NCI-H748 treated with DMSO at 0.1 percent for 48 hours (cell line): ENCODE data around the gene SPECC1.
A peak's percentile ranks its signal among the peaks of the same experiment; 100 is the strongest.
"Not testable (repeated sequence)": the region's sequence is repeated elsewhere in the genome, so short reads cannot be mapped to it uniquely, and the experiment has no call there.

Source experiments
- DNase-seq: peaks from one replicate; lab custom pipeline; 2025; lab: John Stamatoyannopoulos, UW

SPECC1 gene, protein sequence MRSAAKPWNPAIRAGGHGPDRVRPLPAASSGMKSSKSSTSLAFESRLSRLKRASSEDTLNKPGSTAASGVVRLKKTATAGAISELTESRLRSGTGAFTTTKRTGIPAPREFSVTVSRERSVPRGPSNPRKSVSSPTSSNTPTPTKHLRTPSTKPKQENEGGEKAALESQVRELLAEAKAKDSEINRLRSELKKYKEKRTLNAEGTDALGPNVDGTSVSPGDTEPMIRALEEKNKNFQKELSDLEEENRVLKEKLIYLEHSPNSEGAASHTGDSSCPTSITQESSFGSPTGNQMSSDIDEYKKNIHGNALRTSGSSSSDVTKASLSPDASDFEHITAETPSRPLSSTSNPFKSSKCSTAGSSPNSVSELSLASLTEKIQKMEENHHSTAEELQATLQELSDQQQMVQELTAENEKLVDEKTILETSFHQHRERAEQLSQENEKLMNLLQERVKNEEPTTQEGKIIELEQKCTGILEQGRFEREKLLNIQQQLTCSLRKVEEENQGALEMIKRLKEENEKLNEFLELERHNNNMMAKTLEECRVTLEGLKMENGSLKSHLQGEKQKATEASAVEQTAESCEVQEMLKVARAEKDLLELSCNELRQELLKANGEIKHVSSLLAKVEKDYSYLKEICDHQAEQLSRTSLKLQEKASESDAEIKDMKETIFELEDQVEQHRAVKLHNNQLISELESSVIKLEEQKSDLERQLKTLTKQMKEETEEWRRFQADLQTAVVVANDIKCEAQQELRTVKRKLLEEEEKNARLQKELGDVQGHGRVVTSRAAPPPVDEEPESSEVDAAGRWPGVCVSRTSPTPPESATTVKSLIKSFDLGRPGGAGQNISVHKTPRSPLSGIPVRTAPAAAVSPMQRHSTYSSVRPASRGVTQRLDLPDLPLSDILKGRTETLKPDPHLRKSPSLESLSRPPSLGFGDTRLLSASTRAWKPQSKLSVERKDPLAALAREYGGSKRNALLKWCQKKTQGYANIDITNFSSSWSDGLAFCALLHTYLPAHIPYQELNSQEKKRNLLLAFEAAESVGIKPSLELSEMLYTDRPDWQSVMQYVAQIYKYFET

DNA sequence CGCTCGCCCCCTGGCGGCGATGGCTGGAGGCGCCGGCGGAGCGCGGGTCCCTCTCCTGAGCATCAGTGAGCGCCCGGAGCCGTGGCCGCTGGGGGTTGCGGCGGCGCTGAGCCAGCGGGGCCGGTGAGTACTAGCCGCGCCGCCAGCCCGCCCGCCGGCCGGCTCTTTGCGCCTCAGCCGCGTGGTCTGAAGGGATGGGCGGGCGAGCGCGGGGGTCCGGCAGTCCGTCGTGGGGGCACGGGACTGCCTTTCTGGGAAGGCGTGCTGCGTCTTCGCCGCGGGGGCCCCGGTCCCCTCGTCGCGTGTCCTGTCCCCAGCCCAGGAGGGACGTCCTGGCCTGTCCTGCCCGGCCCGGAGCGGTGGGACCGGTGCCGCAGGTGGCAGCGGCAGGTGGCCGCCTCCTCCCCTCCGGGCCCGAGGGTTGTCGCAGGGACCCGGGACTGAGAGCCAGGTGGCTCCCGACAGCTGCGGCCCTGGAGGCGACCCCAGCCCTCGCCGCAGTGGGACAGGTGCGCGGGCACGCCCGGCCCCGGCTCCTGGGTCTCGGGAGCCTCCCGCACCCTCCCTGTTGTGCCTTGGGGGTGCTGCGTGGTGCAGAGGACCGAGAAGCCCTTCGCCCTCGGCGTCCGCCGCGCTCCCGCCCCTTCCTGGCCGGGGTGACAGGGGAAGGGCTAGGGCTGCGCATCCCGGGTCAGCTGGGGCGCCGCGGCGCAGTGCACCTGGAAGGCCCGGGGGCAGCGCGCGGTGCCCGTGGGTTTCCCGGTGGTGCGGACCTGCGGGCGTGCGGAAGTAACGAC, at the start of gene SPECC1:
Gene SPECC1, plus strand, starts transcription at position 58 of the 797 bp plus-strand sequence. CDS start 87,293 bp downstream, outside the sequence.
- DNase-seq: peak; percentile 89

DNA sequence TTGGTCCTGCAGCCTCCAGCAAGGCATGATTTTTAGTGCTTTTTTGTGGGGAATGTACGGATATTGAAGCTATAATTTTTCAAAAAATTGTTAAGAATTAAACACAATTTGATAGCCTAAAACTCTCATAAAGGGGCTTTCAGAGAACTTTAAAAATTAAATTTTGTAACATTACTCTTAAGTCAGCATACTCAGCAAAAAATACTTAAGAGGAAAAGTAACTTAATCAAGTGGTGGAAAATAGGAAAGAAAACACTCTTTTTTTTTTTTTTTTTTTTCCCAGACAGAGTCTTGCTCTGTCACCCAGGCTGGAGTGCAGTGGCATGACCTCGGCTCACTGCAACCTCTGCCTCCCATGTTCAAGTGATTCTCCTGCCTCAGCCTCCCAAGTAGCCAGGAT, 46.2 kb upstream of the SPECC1 start:
- DNase-seq: not testable (repeated sequence)

DNA sequence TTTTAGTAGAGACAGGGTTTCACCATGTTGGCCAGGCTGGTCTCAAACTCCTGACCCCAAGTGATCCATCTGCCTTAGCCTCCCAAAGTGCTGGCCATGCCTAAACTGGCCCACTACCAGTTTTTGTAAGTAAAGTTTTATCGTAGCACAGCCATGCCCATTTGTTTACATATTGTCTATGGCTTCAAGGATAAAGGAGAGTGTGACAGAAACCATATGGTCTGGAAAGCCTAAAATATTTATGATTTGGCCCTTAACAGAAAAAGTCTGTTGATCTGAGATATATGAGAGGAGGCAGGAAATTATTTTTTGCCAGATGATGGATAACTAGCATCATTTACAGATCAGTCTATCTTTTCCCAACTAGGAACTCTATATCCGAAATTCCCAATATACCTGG, 36.0 kb upstream of the SPECC1 start:
- no peak for DNase-seq

DNA sequence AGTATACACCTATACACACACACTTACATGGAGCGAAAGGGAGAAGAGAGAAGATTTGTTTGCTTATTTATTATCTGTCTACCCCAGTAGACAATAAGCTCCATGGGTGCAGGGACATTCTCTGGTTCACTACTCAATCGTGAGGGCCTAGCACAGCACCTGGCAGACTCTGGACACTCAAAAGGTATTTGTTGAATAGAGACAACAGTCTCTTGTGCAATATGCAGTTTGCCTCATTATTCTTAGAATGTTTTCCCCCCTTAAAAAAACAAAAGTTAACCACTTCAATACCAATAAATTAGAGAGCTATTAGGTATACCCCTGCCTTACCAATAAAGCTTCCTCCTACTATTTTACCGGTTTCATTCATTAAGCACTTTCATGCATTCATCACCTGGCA, 33.6 kb upstream of the SPECC1 start:
- DNase-seq: no peak

DNA sequence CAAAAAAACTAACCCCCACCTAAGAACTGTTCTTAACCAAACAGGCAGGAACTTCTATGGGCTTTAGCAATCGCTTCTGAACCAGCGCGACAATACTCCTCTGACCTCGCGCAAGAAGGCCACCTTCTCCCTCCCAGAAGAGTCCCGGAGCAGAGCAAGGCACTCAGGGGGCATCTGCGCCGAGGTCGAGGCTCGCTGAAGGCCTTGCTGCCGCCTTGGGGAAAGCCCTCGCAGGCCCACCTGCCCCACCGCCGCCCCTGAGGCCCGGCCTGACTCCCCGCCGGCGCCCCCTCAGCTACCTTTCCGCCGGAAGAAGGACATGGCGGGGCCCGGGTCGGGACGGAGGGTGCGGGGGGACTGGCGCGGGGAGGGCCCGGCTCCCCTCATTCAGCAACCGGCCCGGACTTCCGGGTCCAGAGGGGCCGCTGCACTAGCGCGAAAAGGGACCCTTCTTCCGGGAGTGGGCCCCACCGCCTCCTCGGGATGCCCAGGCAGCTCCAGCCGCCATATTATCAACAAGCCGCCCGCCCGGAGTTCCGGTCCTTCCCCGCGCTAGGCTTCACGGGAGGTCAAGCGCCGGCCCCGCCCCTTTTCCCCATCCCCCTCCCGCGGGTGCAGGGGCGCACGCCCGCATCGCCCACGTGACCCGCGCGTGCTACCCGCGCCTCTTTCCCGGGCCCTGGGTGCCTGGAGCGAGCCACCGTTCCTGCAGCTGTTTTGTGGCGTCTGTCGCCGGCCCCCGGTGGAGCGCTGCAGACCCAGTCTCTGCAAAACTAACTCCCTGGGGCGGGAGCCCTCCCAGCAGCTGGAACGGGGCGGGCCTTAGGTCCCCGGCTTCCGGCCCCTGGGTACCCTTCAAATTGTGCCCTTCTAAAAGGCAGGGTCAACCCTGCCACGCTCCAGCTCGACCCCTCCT, 31.6 kb upstream of the SPECC1 start, which contains the start of gene AKAP10:
Gene AKAP10, minus strand, starts transcription at position 536 of the 916 bp plus-strand sequence. Its CDS starts 149 bp downstream, at position 387.
- DNase-seq: peak; percentile 88

DNA sequence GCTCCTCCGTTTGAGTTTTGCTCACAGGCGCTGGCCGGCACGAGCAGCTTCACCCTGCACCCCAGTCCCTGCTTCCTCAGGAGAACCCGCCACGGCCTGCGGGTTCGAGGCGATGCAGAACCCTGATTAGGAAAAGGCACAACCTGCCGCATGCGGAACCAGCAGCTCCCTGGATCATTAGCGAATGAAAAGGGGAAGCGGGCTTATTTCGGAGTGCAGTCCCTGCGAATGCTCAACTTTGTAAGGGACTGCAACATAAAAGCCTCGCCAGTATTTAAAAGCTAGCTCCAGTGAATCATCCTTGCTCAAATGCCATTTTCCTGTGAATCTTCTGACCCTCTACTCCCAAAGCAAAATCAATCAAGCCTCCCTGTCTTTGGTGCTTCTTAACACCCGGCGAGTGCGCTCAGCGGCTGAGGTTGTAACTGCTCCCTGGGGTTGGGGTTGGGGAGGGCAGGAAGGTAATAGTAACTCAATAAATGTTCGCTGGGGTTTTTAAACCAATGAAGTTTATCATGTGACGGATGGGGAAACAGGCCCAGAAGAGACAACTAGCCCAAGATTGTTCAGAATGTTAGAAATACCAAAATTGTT, 30.9 kb upstream of the SPECC1 start:
- DNase-seq: no peak

DNA sequence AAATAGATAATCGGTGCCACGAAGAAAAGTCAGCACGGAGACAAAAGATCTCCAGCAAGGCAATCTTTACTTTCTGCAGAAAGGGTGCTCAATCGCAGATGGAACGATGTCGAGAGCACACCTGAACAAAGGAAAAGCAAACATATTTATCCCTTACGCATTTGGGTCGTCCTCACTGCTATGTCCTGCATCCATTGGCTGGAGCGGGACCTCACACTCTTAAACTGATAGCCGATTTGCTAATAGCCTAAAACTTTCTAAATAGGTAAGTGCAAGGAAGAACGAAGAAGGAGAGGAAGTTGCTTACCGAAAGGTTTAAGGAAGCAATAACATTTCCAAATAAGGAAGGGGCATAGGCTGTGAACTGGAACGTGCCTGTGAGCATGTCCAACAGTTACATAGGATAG, 30.4 kb upstream of the SPECC1 start:
- DNase-seq: no peak

DNA sequence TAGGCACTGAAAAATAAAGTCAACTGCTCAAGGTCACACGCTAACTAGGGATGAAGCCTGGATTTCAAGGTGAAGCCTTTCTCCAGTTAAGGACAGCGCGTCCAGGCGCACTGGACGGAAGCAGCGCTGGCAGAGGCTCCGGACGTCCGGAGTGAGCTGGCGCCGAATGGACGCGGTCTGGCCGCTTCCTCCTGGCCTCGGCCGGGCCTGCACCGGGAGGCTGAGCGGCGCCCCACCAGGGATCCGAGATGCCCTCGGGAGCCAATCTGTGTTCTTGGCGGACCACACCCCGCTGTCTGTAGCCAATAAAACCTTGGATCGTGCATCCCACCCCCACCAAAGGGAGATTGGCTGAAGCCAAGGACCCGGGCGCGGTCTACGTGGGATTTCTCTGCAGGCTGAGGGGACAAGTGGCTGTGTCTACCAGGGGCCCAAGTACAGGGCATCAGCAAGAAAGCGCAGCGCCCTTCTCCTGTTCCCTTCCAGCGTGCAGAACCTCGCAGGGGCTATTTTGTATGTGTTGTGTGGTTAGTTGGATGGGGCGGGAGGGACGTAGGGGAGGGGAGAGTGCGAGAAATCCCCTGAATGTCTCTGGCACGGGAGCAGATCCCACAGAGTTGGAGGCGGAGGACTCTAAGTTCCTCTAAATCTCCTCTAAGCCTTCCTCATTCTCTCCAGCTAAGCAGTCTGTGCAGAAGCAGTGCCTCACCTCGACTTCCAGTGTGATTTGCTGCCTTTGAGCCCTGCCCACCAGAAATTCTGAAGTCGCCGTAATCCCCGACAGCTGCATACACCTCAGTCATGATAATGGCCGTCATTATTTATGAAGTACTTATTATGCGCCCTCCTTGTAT, 29.0 kb upstream of the SPECC1 start:
- DNase-seq: no peak

DNA sequence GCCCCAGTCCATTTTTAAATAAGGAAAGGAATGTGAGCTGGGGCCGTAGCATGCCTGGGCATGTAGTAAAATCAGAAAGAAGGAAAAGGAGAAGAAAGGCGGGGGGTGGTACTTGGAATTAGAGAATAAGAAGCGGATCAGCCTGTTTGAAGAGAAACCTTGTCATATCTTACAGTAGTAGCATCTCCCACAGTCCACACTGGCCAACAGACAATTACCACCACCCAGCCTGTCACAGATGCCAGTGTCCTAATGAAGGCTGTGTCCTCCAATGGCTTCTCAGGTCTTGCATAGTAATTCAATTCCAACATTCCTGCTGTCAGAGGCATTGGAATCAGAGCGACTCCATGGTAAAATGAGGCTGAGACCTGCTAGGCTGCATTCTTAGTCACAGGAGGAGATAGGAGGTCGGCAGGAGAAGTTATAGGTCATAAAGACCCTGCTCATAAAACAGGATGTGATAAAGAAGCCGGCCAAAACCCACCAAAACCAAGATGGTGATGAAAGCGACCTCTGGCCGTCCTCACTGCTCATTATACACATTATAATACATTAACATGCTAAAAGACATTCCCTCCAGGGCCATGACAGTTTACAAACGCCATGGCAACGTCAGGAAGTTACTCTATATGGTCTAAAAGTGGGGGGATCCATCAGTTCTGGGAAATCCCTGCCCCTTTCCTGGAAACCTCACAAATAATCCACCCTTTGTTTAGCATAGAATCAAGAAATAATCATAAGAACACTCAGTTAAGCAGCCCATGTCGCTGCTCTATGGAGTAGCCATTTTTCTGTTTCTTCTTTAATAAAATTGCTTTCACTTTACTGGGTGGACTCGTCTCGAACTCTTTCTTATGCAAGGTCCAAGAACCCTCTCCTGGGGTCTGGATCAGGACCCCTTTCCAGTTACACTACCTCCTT, 22.0 kb upstream of the SPECC1 start:
- DNase-seq: no peak

DNA sequence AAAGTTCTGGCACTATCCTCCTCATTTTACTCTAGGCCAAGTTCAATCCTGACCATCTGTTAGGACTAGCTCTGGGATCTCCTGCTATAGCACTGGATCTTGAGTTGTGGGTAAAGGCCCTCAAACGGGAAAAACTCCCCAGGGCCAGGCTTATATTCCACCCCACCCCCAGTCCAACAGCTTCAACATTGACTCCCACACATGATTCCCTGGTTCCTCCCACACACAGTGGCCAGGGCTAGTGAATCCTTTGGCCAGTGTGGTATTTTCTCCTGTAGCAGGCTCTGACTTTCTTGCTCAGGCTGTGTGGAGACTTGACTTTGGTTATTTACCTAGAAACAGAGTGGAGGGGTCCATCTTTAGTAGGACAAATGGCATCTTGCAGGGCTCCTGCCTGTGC, 21.3 kb upstream of the SPECC1 start:
- DNase-seq: no peak

DNA sequence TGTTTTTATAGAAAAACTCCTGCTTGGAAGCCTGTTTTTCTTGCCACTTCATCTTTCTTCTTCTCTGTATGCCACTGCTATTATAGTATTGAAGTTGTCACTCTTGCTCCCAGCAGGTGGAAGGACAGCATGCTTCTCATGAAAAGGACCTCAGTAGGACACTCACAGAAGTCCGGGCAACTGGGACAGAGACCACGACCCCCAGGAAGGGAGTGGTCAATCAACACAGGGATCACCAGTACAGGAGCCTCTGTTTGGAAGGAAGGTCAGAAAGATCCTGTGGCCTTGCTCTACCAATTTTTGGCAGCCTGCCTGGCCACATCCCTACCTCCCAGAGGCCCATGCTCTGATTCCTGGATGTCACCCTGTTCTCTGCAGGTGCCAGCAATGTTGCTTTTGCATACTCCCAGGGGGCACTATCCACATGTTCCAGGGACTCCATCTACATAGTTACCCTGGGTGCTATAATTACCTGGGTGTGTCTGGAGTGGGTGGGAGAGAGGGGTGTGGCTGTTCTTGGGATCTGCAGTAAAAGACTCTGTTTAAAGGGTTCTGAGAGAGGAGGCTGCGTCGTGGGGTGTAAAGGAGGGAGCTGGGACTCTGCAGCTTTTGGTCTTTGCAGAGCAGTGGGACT, 17.8 kb upstream of the SPECC1 start:
- DNase-seq: no peak

DNA sequence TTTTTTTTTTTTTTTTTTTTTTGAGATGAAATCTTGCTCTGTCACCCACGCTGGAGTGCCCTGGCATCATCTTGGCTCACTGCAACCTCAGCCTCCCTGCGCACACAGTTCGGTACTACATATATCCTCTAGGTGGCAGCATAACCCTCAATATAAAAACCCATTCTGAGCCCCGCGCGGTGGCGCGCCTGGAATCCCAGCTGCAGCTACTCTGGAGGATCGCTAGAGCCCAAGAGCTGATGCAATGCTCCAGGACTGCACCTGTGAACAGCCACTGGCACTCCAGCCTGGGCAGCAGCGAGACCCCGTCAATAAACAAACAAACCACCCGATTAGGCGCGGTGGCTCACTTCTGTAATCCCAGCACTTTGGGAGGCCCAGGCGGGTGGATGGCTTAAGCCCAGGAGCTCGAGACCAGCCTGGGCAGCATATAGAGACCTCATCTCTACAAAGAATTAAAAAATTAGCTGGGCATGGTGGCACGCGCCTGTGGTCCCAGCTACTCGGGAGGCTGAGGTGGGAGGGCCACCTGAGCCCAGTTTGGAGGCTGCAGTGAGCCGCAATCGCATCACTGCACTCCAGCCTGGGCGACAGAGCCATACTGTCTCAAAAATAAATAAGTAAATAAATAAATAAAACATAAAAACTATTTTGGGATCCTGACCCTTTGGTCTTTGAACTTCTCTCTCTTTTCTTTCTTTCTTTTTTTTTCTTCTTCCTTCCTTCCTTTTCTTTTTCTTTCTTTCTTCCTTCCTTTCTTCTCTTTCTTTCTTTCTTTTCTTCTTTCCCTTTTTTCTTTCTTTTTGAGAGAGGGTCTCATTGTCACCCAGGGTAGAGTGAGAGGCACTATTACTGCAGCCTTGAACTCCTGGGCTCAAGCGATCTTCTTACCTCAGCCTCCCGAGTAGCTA, 16.1 kb upstream of the SPECC1 start:
- peak; percentile 97 for DNase-seq

DNA sequence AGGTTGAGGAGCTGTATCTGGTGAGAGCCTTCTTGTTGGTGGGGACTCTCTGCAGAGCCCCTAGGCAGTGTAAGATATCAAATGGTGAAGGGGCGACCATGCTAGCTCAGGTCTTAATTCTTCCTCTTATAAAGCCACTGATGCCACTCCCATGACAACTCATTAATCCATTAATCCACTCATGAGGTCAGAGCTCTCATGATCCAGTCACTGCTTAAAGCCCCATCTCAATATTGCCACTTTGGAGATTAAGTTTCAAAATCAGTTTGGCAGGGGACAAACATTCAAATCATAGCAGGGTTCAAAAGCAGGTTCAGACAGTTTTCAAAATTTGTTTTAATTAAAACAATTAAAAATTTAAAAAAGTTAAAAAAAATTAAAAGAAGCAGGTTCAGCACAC, 13.1 kb upstream of the SPECC1 start:
- no peak for DNase-seq

DNA sequence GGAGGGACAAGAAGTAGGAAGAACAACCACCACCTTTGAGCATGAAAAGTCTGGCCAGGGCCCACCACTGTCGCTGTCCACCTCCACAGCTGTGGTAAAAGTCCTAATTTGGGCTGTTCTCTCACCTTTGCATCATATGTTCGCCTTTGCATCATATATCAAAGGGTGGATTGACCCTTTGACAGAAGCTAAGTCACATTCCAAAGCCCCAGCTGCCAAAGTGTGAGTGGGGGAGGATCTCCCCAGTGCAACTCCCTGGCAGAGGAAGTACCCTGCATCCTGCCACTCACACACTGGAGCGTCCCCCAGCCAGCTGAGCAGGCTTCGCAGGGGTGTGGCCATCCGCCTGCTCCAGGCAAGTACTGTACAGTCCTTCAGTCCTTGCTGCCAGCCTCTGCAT, 12.7 kb upstream of the SPECC1 start:
- DNase-seq: no peak

DNA sequence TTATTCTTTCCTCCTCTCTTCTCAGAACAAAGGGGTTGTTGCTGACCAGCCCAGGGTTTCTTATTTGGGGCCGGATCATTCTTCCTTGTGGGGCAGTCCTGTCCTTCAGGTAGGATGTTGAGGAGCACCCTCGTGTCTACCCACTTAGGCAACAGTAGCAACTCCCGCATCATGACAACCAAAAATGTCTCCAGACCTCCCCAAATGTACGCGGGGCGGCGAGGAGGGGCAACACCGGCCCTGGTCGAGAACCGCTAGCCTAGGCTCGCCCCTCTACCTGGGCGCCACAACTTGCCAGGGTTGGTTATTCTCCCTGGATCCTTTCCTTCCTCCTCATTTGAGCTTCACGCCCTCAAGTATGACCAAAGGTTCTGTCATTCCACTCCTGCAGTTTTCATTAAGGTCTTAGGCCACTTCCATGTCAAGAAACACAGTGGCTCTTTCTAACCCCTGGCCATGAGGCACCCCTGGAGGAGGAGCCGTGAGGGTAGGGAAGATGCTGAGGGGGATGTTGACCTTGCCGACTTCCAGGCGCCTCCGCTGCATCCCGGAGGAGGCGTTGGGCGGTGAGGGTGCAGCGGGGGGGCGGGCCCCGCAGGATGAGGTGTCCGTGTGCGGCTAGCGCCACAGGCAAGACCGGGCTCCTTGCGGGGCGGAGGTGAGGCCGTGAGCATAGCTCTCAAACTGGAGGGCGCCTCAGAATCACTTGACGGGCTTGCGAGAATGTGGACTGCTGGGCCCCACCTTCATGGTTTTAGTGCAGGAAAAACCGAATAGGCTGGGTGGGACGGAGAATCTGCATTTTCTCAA, 712 bp upstream of the SPECC1 start:
- DNase-seq: no peak

DNA sequence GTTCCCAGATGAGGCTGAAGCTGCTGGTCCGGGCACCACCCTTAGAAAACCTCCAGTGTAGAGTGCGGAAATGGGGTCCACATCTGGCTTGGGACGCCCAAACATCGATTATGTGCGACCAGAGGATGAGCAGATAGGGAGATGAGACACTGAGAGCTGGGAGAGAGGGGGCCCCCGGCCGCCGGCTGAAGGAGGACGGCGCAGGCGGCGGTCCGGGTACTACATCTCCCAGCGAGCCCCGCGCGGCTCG, 182 bp upstream of the SPECC1 start:
- no peak for DNase-seq
